Liver (tissue), 3 donors: ENCODE data around the gene MYH2.

Experiments
- ATF3 ChIP-seq: IDR thresholded peaks from 2 replicates; pipeline ENCODE4 v1.6.1; 2016; ENCODE audit warnings: antibody characterized with exemption
- CTCF ChIP-seq: fragments of 150-350 bp; IDR thresholded peaks from 2 replicates; pipeline ENCODE4 v1.5.1; 2017; ENCODE audit warnings: improper control_type of control experiment, low read depth, low read length; ENCODE audit not compliant: missing input control
- EGR1 ChIP-seq, 2 donors: IDR thresholded peaks; 2 replicates each; pipeline ENCODE4 v1.6.1; 2016 to 2018; ENCODE audit warnings: antibody characterized with exemption in 2 of 2, low read depth in 2 of 2
- GABPA ChIP-seq, 2 donors: IDR thresholded peaks in 1 of 2; conservative IDR thresholded peaks in 1 of 2; 2 replicates each; pipeline ENCODE4 v1.6.1; 2016; ENCODE audit warnings: antibody characterized with exemption in 2 of 2, mild to moderate bottlenecking in 1 of 2, moderate library complexity in 1 of 2
- JUND ChIP-seq, 2 donors: IDR thresholded peaks; 2 replicates each; pipeline ENCODE4 v1.6.1; 2016; ENCODE audit warnings: antibody characterized with exemption in 2 of 2
- MAX ChIP-seq: IDR thresholded peaks from 2 replicates; pipeline ENCODE4 v1.6.1; 2016; ENCODE audit warnings: antibody characterized with exemption
- NR2F2 ChIP-seq: IDR thresholded peaks from 2 replicates; pipeline ENCODE4 v1.6.1; 2016; ENCODE audit warnings: antibody characterized with exemption
- RAD21 ChIP-seq, 2 donors: IDR thresholded peaks; 2 replicates each; pipeline ENCODE4 v1.6.1; 2016; ENCODE audit warnings: antibody characterized with exemption in 2 of 2, mild to moderate bottlenecking in 2 of 2
- REST ChIP-seq: IDR thresholded peaks from 2 replicates; pipeline ENCODE4 v1.6.1; 2016; ENCODE audit warnings: antibody characterized with exemption, mild to moderate bottlenecking
- SP1 ChIP-seq: IDR thresholded peaks from 2 replicates; pipeline ENCODE4 v1.6.1; 2018; ENCODE audit warnings: antibody characterized with exemption, mild to moderate bottlenecking
- TAF1 ChIP-seq: conservative IDR thresholded peaks from 2 replicates; pipeline ENCODE4 v1.6.1; 2016; ENCODE audit warnings: antibody characterized with exemption, mild to moderate bottlenecking
- YY1 ChIP-seq: IDR thresholded peaks from 2 replicates; pipeline ENCODE4 v1.6.1; 2016; ENCODE audit warnings: antibody characterized with exemption, mild to moderate bottlenecking
- ZBTB33 ChIP-seq: IDR thresholded peaks from 2 replicates; pipeline ENCODE4 v1.6.1; 2016; ENCODE audit warnings: antibody characterized with exemption
- donor health status: healthy.
- donor health status: healthy.

- TF ChIP-seq TAF1 (no peak), ATF3 (no peak), CTCF (no peak), SP1 (no peak), NR2F2 (no peak), ZBTB33 (no peak), YY1 (no peak), REST (no peak), EGR1 (IDR thresholded peaks at IDR 0.05; ENCODE audit: low read depth in 2 of 2) (no peak), RAD21 (IDR thresholded peaks at IDR 0.05) (no peak), JUND (IDR thresholded peaks at IDR 0.05) (no peak), GABPA (IDR thresholded peaks at IDR 0.05 in 1 of 2, conservative IDR thresholded peaks at IDR 0.05 in 1 of 2) (no peak), MAX (no peak)
Measured at GRCh38 chr17:10518271-10519037, 31.0 kb downstream of the MYH2 start, which contains the start of gene MYH1.
